Dendritic cell treated with granulocyte-macrophage colony-stimulating factor and Interleukin-4, amounts not matched to agents 40 ng/mL and 50 ng/mL, for 4 days (primary cell): Measurements from ENCODE around the gene INIP.
A peak's percentile ranks its signal among the peaks of the same experiment; 100 is the strongest.

Experiments
- H3K27ac Mint-ChIP-seq: one replicate; pipeline ENCODE4 v1.8.0; 2022; ENCODE audit warnings: mild to moderate bottlenecking, mixed read lengths
- H3K27me3 Mint-ChIP-seq: one replicate; pipeline ENCODE4 v1.8.0; 2022; ENCODE audit warnings: mild to moderate bottlenecking, mixed read lengths
- H3K36me3 Mint-ChIP-seq: one replicate; pipeline ENCODE4 v1.8.0; 2022; ENCODE audit warnings: low read depth, mixed read lengths
- H3K4me1 Mint-ChIP-seq: one replicate; pipeline ENCODE4 v1.8.0; 2022; ENCODE audit warnings: low read depth, mixed read lengths
- H3K4me3 Mint-ChIP-seq: one replicate; pipeline ENCODE4 v1.8.0; 2022; ENCODE audit warnings: mild to moderate bottlenecking, moderate library complexity, mixed read lengths
- H3K9me3 Mint-ChIP-seq: one replicate; pipeline ENCODE4 v1.8.0; 2022; ENCODE audit warnings: mixed read lengths
- intact Hi-C: fragments of 100-400 bp; cut with micrococcal nuclease; formaldehyde crosslinking; loops from one replicate; pipeline ENCODE4 v1.15.0; 2022

Gene INIP

GRCh38 chr9:112717661-112718331 is at the start of gene INIP:
Gene INIP (minus strand): TSS chr9:112718117. CDS start chr9:112716485, 1,632 bp downstream.
- intact Hi-C loops = loop anchor here (1.0 to 10.0 kb wide), 5 partner anchors 34 to 335 kb away; partner anchors contain the start of genes HSDL2 and KIAA1958
- H3K36me3 Mint-ChIP-seq = peaks cover 28% of the 10 kb centered on the region
- no peaks in the 10 kb centered on the region for H3K9me3 Mint-ChIP-seq
- H3K4me1 Mint-ChIP-seq = peaks cover 25% of the 10 kb centered on the region
- H3K27me3 Mint-ChIP-seq = no peaks in the 10 kb centered on the region
- H3K27ac Mint-ChIP-seq = peak within 1 kb of the TSS; percentile 92
- H3K4me3 Mint-ChIP-seq = peak within 1 kb of the TSS; percentile 93

GRCh38 chr9:112765281-112765680 is 47.4 kb upstream of the INIP start:
- Mint-ChIP-seq H3K27me3 (no peaks in the 10 kb centered on the region), H3K9me3 (peaks cover 5% of the 10 kb centered on the region), H3K27ac (no peak overlapping the region), H3K4me3 (no peak overlapping the region), H3K4me1 (peaks cover 61% of the 10 kb centered on the region), H3K36me3 (peaks cover 31% of the 10 kb centered on the region)
- intact Hi-C loops = no loop called here

GRCh38 chr9:112764837-112765236 is 46.9 kb upstream of the INIP start:
- intact Hi-C loops = no loop called here
- no peaks in the 10 kb centered on the region for H3K27me3 Mint-ChIP-seq
- no peak overlapping the region for H3K27ac Mint-ChIP-seq
- H3K9me3 Mint-ChIP-seq = peaks cover 5% of the 10 kb centered on the region
- H3K4me1 Mint-ChIP-seq = peaks cover 63% of the 10 kb centered on the region
- H3K36me3 Mint-ChIP-seq = peaks cover 27% of the 10 kb centered on the region
- H3K4me3 Mint-ChIP-seq = no peak overlapping the region

- peaks cover 22% of the 10 kb centered on the region for H3K36me3 Mint-ChIP-seq
- H3K4me3 Mint-ChIP-seq = no peak overlapping the region
- H3K4me1 Mint-ChIP-seq = peaks cover 63% of the 10 kb centered on the region
- peak overlapping the region; percentile 9 for H3K27ac Mint-ChIP-seq
- intact Hi-C loops = no loop called here
- peaks cover 5% of the 10 kb centered on the region for H3K9me3 Mint-ChIP-seq
- H3K27me3 Mint-ChIP-seq = no peaks in the 10 kb centered on the region
Measured at GRCh38 chr9:112764344-112764743, 46.4 kb upstream of the INIP start.

GRCh38 chr9:112762726-112763518 is 45.0 kb upstream of the INIP start:
- Mint-ChIP-seq H3K4me1 (peaks cover 66% of the 10 kb centered on the region), H3K9me3 (peaks cover 5% of the 10 kb centered on the region), H3K4me3 (no peak overlapping the region), H3K27me3 (no peaks in the 10 kb centered on the region), H3K27ac (no peak overlapping the region), H3K36me3 (peaks cover 31% of the 10 kb centered on the region)
- intact Hi-C loops = no loop called here

GRCh38 chr9:112761912-112762655 is 44.2 kb upstream of the INIP start:
- peaks cover 72% of the 10 kb centered on the region for H3K4me1 Mint-ChIP-seq
- peaks cover 5% of the 10 kb centered on the region for H3K9me3 Mint-ChIP-seq
- H3K27ac Mint-ChIP-seq = no peak overlapping the region
- H3K4me3 Mint-ChIP-seq = no peak overlapping the region
- H3K36me3 Mint-ChIP-seq = peaks cover 30% of the 10 kb centered on the region
- intact Hi-C loops = no loop called here
- no peaks in the 10 kb centered on the region for H3K27me3 Mint-ChIP-seq

- Mint-ChIP-seq H3K4me1 (peaks cover 81% of the 10 kb centered on the region), H3K36me3 (peaks cover 30% of the 10 kb centered on the region), H3K27ac (peak overlapping the region; percentile 10), H3K9me3 (no peaks in the 10 kb centered on the region), H3K4me3 (no peak overlapping the region), H3K27me3 (no peaks in the 10 kb centered on the region)
- intact Hi-C loops = no loop called here
Measured at GRCh38 chr9:112760821-112761220, 42.9 kb upstream of the INIP start.

- Mint-ChIP-seq H3K4me1 (peaks cover 94% of the 10 kb centered on the region), H3K36me3 (peaks cover 28% of the 10 kb centered on the region), H3K27me3 (no peaks in the 10 kb centered on the region), H3K4me3 (no peak overlapping the region), H3K9me3 (no peaks in the 10 kb centered on the region), H3K27ac (peak overlapping the region; percentile 8)
- intact Hi-C loops = loop anchor here (5.0 to 10.0 kb wide), 3 partner anchors 67 to 129 kb away; no protein-coding TSS in a partner anchor
Measured at GRCh38 chr9:112757940-112758339, 40.0 kb upstream of the INIP start.

GRCh38 chr9:112757282-112757883 is 39.5 kb upstream of the INIP start:
- no peak overlapping the region for H3K4me3 Mint-ChIP-seq
- H3K9me3 Mint-ChIP-seq = no peaks in the 10 kb centered on the region
- peak overlapping the region; percentile 8 for H3K27ac Mint-ChIP-seq
- H3K27me3 Mint-ChIP-seq = no peaks in the 10 kb centered on the region
- intact Hi-C loops = loop anchor here (5.0 to 10.0 kb wide), 3 partner anchors 67 to 130 kb away; no protein-coding TSS in a partner anchor
- H3K36me3 Mint-ChIP-seq = peaks cover 23% of the 10 kb centered on the region
- H3K4me1 Mint-ChIP-seq = peaks cover 94% of the 10 kb centered on the region

GRCh38 chr9:112755675-112756074 is 37.8 kb upstream of the INIP start:
- Mint-ChIP-seq H3K4me3 (no peak overlapping the region), H3K4me1 (peaks cover 87% of the 10 kb centered on the region), H3K27me3 (no peaks in the 10 kb centered on the region), H3K36me3 (peaks cover 29% of the 10 kb centered on the region), H3K9me3 (no peaks in the 10 kb centered on the region), H3K27ac (peak overlapping the region; percentile 84)
- intact Hi-C loops = loop anchor here (5.0 to 10.0 kb wide), 3 partner anchors 69 to 132 kb away; no protein-coding TSS in a partner anchor

- H3K27me3 Mint-ChIP-seq = no peaks in the 10 kb centered on the region
- H3K27ac Mint-ChIP-seq = peak overlapping the region; percentile 84
- peak overlapping the region; percentile 70 for H3K4me3 Mint-ChIP-seq
- H3K36me3 Mint-ChIP-seq = peaks cover 34% of the 10 kb centered on the region
- peaks cover 85% of the 10 kb centered on the region for H3K4me1 Mint-ChIP-seq
- intact Hi-C loops = loop anchor here (5.0 to 10.0 kb wide), 3 partner anchors 70 to 132 kb away; no protein-coding TSS in a partner anchor
- H3K9me3 Mint-ChIP-seq = no peaks in the 10 kb centered on the region
Measured at GRCh38 chr9:112755016-112755427, 37.1 kb upstream of the INIP start.

GRCh38 chr9:112754578-112754977 is 36.7 kb upstream of the INIP start:
- intact Hi-C loops = loop anchor here (10.0 kb wide), 2 partner anchors 70 to 110 kb away; no protein-coding TSS in a partner anchor
- Mint-ChIP-seq H3K36me3 (peaks cover 34% of the 10 kb centered on the region), H3K27me3 (no peaks in the 10 kb centered on the region), H3K27ac (peak overlapping the region; percentile 84), H3K4me3 (peak overlapping the region; percentile 70), H3K4me1 (peaks cover 82% of the 10 kb centered on the region), H3K9me3 (no peaks in the 10 kb centered on the region)

GRCh38 chr9:112753725-112754124 is 35.8 kb upstream of the INIP start:
- peak overlapping the region; percentile 61 for H3K27ac Mint-ChIP-seq
- no peaks in the 10 kb centered on the region for H3K9me3 Mint-ChIP-seq
- no peaks in the 10 kb centered on the region for H3K27me3 Mint-ChIP-seq
- intact Hi-C loops = loop anchor here (10.0 kb wide), 2 partner anchors 71 to 111 kb away; no protein-coding TSS in a partner anchor
- no peak overlapping the region for H3K4me3 Mint-ChIP-seq
- peaks cover 73% of the 10 kb centered on the region for H3K4me1 Mint-ChIP-seq
- H3K36me3 Mint-ChIP-seq = peaks cover 28% of the 10 kb centered on the region
